NCI-H1436 treated with DMSO at 0.1 percent for 48 hours (cell line): ENCODE data around the gene IL5.

Source experiments
- DNase-seq: peaks from one replicate; lab custom pipeline; 2025; lab: John Stamatoyannopoulos, UW

IL5 gene

GRCh38 chr5:132498152-132498551 is 45.2 kb downstream of the IL5 start:
- DNase-seq = no peak

- DNase-seq = no peak
These were observed 45.8 kb downstream of the IL5 start for GRCh38 chr5:132497488-132497997.

GRCh38 chr5:132496631-132497487 is 46.5 kb downstream of the IL5 start:
- DNase-seq = no peak

GRCh38 chr5:132496191-132496630 is 47.1 kb downstream of the IL5 start:
- DNase-seq = peak; percentile 54

GRCh38 chr5:132495667-132496190 is 47.6 kb downstream of the IL5 start:
- DNase-seq = no peak

- no peak for DNase-seq
These were observed 49.5 kb downstream of the IL5 start for GRCh38 chr5:132493821-132494220.

- no peak for DNase-seq
These were observed 50.1 kb downstream of the IL5 start for GRCh38 chr5:132493241-132493640.

- no peak for DNase-seq
These were observed 50.8 kb downstream of the IL5 start for GRCh38 chr5:132492386-132493125.
